ENCODE measurements around the gene SLC12A2. TPM values are rescaled to one million over a fixed set of nuclear protein-coding genes. Genes with fewer than 3 reads are reported as not detected.

Gene SLC12A2
- total RNA-seq, 1 experiment from 2014 or later = 41.2 TPM

- peaks cover 0 to 7% of the 10 kb centered on the region in 2 experiments; a peak in 1 of 4 replicates for H3K36me3 ChIP-seq (ENCODE audit: control insufficient read depth in 1 of 2, insufficient read depth in 2 of 2, low read length in 2 of 2)
- no peak for DNase-seq (ENCODE audit: low read depth, low spot score)
- TF ChIP-seq JUND (IDR thresholded peaks at IDR 0.05) (no peak), POLR2A (IDR thresholded peaks at IDR 0.05; ENCODE audit: borderline replicate concordance, extremely low read depth, insufficient read depth, insufficient read length) (no peak), POLR2AphosphoS5 (IDR thresholded peaks at IDR 0.05; ENCODE audit: low read depth, low read length) (no peak), EZH2 (IDR thresholded peaks at IDR 0.05) (no peak), REST (IDR thresholded peaks at IDR 0.05; ENCODE audit: low read depth) (no peak), SRF (IDR thresholded peaks at IDR 0.05; ENCODE audit: low read depth) (no peak), CTCF (IDR thresholded peaks at IDR 0.05 in 2 of 3, conservative IDR thresholded peaks at IDR 0.05 in 1 of 3; ENCODE audit: borderline replicate concordance in 1 of 3, insufficient read depth in 1 of 3, low read depth in 2 of 3, low read length in 2 of 3) (no peak), TCF7L2 (IDR thresholded peaks at IDR 0.05; ENCODE audit: borderline replicate concordance, extremely low read depth, insufficient read depth, insufficient read length) (no peak), EGR1 (IDR thresholded peaks at IDR 0.05; ENCODE audit: low read depth) (no peak), CEBPB (IDR thresholded peaks at IDR 0.05; ENCODE audit: low read depth) (no peak), SIN3A (IDR thresholded peaks at IDR 0.05; ENCODE audit: low read depth) (no peak), ELF1 (IDR thresholded peaks at IDR 0.05; ENCODE audit: borderline replicate concordance, low read depth) (no peak), ZNF274 (IDR thresholded peaks at IDR 0.05; ENCODE audit: low read depth, low read length) (no peak), EZH2phosphoT487 (IDR thresholded peaks at IDR 0.05; ENCODE audit: borderline replicate concordance) (no peak), RAD21 (IDR thresholded peaks at IDR 0.05; ENCODE audit: low read depth) (no peak)
- CTCF ChIA-PET = no interaction called here
- ATAC-seq = no peak
- no peaks in the 10 kb centered on the region for H3K79me2 ChIP-seq (ENCODE audit: insufficient read depth, low read length)
- no peaks in the 10 kb centered on the region for H3K27me3 ChIP-seq (ENCODE audit: insufficient read depth, low read length)
- no peak overlapping the region for H3K4me3 ChIP-seq (replicated peaks in 1 of 2; ENCODE audit: low read depth in 1 of 2, low read length in 2 of 2)
- no peak overlapping the region for H3K9ac ChIP-seq (ENCODE audit: low read length)
- POLR2A ChIA-PET = no interaction called here
- H3K9me3 ChIP-seq (ENCODE audit: control insufficient read depth in 1 of 2, insufficient read depth in 1 of 2, low read depth in 1 of 2, low read length in 2 of 2) = no peaks in the 10 kb centered on the region; a peak in 1 of 4 replicates
- BruUV-seq (replicated peaks) = no TSS peak
- H4K20me1 ChIP-seq (ENCODE audit: insufficient read depth) = no peaks in the 10 kb centered on the region
- H3K27ac ChIP-seq (ENCODE audit: low read depth, low read length) = no peak overlapping the region
- intact Hi-C loops (cut with micrococcal nuclease) = no loop called here
- H3K9me2 ChIP-seq (ENCODE audit: insufficient read depth) = no peaks in the 10 kb centered on the region
- RAD21 ChIA-PET (ENCODE audit: low non-redundant PET in 1 of 2, low total read pairs in 2 of 2, uncharacterized antibody in 2 of 2, unreplicated experiment in 2 of 2) = no interaction called here
- no peak overlapping the region for H2AFZ ChIP-seq (ENCODE audit: low read depth, low read length, poor library complexity, severe bottlenecking)
- H3K4me2 ChIP-seq (ENCODE audit: low read length) = no peak overlapping the region
- peaks cover 0 to 2% of the 10 kb centered on the region in 2 experiments; a peak in 1 of 4 replicates for H3K4me1 ChIP-seq (ENCODE audit: control insufficient read depth in 1 of 2, insufficient read depth in 2 of 2, low read length in 2 of 2)
Measured at GRCh38 chr5:128053291-128053954, 30.1 kb upstream of the SLC12A2 start.

Measured in HCT116 (cell line).